Measurements from ENCODE around the gene USP50. TPM values are rescaled to one million over a fixed set of nuclear protein-coding genes. Genes with fewer than 3 reads are reported as not detected.
"Not testable (repeated sequence)": the region's sequence is repeated elsewhere in the genome, so short reads cannot be mapped to it uniquely, and the experiment has no call there.

USP50 gene
- polyA plus RNA-seq, 1 donor from 2014 or later = 1.4 TPM

- H3K36me3 ChIP-seq (ENCODE audit: insufficient read depth, low read length) = peaks cover 5% of the 10 kb centered on the region
- H3K9me2 ChIP-seq (ENCODE audit: insufficient read depth, low read length) = no peaks in the 10 kb centered on the region
- no peak overlapping the region for H2AFZ ChIP-seq (ENCODE audit: low read depth, low read length)
- no peak overlapping the region for H3K27ac ChIP-seq (ENCODE audit: low read length)
- no peaks in the 10 kb centered on the region for H3K79me2 ChIP-seq (replicated peaks; ENCODE audit: insufficient read depth, low read length)
- H3K4me2 ChIP-seq (ENCODE audit: low read length) = no peak overlapping the region
- H4K20me1 ChIP-seq (ENCODE audit: insufficient read depth) = no peaks in the 10 kb centered on the region
- H3K9me3 ChIP-seq (ENCODE audit: low read length) = no peaks in the 10 kb centered on the region
- TF ChIP-seq, protein P1, sequence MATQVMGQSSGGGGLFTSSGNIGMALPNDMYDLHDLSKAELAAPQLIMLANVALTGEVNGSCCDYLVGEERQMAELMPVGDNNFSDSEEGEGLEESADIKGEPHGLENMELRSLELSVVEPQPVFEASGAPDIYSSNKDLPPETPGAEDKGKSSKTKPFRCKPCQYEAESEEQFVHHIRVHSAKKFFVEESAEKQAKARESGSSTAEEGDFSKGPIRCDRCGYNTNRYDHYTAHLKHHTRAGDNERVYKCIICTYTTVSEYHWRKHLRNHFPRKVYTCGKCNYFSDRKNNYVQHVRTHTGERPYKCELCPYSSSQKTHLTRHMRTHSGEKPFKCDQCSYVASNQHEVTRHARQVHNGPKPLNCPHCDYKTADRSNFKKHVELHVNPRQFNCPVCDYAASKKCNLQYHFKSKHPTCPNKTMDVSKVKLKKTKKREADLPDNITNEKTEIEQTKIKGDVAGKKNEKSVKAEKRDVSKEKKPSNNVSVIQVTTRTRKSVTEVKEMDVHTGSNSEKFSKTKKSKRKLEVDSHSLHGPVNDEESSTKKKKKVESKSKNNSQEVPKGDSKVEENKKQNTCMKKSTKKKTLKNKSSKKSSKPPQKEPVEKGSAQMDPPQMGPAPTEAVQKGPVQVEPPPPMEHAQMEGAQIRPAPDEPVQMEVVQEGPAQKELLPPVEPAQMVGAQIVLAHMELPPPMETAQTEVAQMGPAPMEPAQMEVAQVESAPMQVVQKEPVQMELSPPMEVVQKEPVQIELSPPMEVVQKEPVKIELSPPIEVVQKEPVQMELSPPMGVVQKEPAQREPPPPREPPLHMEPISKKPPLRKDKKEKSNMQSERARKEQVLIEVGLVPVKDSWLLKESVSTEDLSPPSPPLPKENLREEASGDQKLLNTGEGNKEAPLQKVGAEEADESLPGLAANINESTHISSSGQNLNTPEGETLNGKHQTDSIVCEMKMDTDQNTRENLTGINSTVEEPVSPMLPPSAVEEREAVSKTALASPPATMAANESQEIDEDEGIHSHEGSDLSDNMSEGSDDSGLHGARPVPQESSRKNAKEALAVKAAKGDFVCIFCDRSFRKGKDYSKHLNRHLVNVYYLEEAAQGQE (IDR thresholded peaks at IDR 0.05; ENCODE audit: borderline replicate concordance) = no peak
- TF ChIP-seq CTCF (IDR thresholded peaks at IDR 0.05; ENCODE audit: poor library complexity, severe bottlenecking) (no peak), TAF1 (IDR thresholded peaks at IDR 0.05; ENCODE audit: low read depth) (no peak), EP300 (conservative IDR thresholded peaks at IDR 0.05; ENCODE audit: poor library complexity, severe bottlenecking) (no peak), RAD21 (conservative IDR thresholded peaks at IDR 0.05) (no peak), POLR2AphosphoS5 (IDR thresholded peaks at IDR 0.05) (no peak), EZH2 (IDR thresholded peaks at IDR 0.05; ENCODE audit: borderline replicate concordance, insufficient read depth, low read length, poor library complexity, severe bottlenecking) (no peak), SMC3 (conservative IDR thresholded peaks at IDR 0.05; ENCODE audit: poor library complexity) (no peak), MXI1 (conservative IDR thresholded peaks at IDR 0.05; ENCODE audit: poor library complexity, severe bottlenecking) (no peak)
- no peaks in the 10 kb centered on the region for H3F3A ChIP-seq (ENCODE audit: insufficient read depth, low read length, poor library complexity, severe bottlenecking)
- H3K27me3 ChIP-seq (ENCODE audit: insufficient read depth, low read depth, low read length) = no peaks in the 10 kb centered on the region
- no peak overlapping the region for H3K4me3 ChIP-seq (ENCODE audit: low read length)
- H3K9ac ChIP-seq (ENCODE audit: low read length) = no peak overlapping the region
Observed at GRCh38 chr15:50500352-50500751, 46.1 kb downstream of the USP50 start.

DNA sequence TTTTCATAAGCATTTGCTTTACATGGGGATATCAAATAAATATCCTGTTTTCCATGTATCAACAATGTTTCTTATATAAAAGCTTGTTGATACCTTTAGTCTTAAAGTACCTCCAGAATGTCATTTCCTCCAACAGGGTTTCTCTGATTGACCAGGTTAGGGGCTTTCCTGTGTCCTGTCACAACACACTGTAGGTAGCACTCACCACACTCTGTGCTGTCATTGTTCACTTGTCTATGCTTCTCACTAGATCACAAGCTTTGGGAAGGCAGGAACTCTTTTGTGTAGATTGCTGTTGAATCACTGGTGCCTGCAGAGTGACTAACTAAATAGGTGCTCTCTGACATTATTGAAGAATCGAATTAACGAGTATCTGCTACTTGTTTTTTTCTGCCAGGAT, 49.8 kb downstream of the USP50 start:
- Histone ChIP-seq H3K79me2 (replicated peaks; ENCODE audit: insufficient read depth, low read length) (no peaks in the 10 kb centered on the region), H3K9me2 (ENCODE audit: insufficient read depth, low read length) (no peaks in the 10 kb centered on the region), H3K36me3 (ENCODE audit: insufficient read depth, low read length) (peaks cover 9% of the 10 kb centered on the region), H3K27ac (ENCODE audit: low read length) (no peak overlapping the region), H3K27me3 (ENCODE audit: insufficient read depth, low read depth, low read length) (no peaks in the 10 kb centered on the region), H3K4me3 (ENCODE audit: low read length) (no peak overlapping the region), H3K9ac (ENCODE audit: low read length) (no peak overlapping the region), H3F3A (ENCODE audit: insufficient read depth, low read length, poor library complexity, severe bottlenecking) (no peaks in the 10 kb centered on the region), H3K9me3 (ENCODE audit: low read length) (no peaks in the 10 kb centered on the region), H3K4me2 (ENCODE audit: low read length) (no peak overlapping the region), H2AFZ (ENCODE audit: low read depth, low read length) (no peak overlapping the region), H4K20me1 (ENCODE audit: insufficient read depth) (no peaks in the 10 kb centered on the region)
- TF ChIP-seq EZH2 (IDR thresholded peaks at IDR 0.05; ENCODE audit: borderline replicate concordance, insufficient read depth, low read length, poor library complexity, severe bottlenecking) (no peak), SMC3 (conservative IDR thresholded peaks at IDR 0.05; ENCODE audit: poor library complexity) (no peak), RAD21 (conservative IDR thresholded peaks at IDR 0.05) (no peak), CTCF (IDR thresholded peaks at IDR 0.05; ENCODE audit: poor library complexity, severe bottlenecking) (no peak), TAF1 (IDR thresholded peaks at IDR 0.05; ENCODE audit: low read depth) (no peak), EP300 (conservative IDR thresholded peaks at IDR 0.05; ENCODE audit: poor library complexity, severe bottlenecking) (no peak), MXI1 (conservative IDR thresholded peaks at IDR 0.05; ENCODE audit: poor library complexity, severe bottlenecking) (no peak)
- TF ChIP-seq, protein P1 (IDR thresholded peaks at IDR 0.05; ENCODE audit: borderline replicate concordance) = no peak

- not testable (repeated sequence) for H3K9ac ChIP-seq (ENCODE audit: low read length); H3F3A ChIP-seq (ENCODE audit: insufficient read depth, low read length, poor library complexity, severe bottlenecking); H3K36me3 ChIP-seq (ENCODE audit: insufficient read depth, low read length); H3K4me3 ChIP-seq (ENCODE audit: low read length); H2AFZ ChIP-seq (ENCODE audit: low read depth, low read length); H3K9me2 ChIP-seq (ENCODE audit: insufficient read depth, low read length); H3K79me2 ChIP-seq (replicated peaks; ENCODE audit: insufficient read depth, low read length); H3K27me3 ChIP-seq (ENCODE audit: insufficient read depth, low read depth, low read length); H4K20me1 ChIP-seq (ENCODE audit: insufficient read depth); H3K9me3 ChIP-seq (ENCODE audit: low read length); H3K4me2 ChIP-seq (ENCODE audit: low read length); H3K27ac ChIP-seq (ENCODE audit: low read length)
Observed at GRCh38 chr15:50494547-50494946, 51.9 kb downstream of the USP50 start.
